Measurements from ENCODE around the gene HRK.

DNA sequence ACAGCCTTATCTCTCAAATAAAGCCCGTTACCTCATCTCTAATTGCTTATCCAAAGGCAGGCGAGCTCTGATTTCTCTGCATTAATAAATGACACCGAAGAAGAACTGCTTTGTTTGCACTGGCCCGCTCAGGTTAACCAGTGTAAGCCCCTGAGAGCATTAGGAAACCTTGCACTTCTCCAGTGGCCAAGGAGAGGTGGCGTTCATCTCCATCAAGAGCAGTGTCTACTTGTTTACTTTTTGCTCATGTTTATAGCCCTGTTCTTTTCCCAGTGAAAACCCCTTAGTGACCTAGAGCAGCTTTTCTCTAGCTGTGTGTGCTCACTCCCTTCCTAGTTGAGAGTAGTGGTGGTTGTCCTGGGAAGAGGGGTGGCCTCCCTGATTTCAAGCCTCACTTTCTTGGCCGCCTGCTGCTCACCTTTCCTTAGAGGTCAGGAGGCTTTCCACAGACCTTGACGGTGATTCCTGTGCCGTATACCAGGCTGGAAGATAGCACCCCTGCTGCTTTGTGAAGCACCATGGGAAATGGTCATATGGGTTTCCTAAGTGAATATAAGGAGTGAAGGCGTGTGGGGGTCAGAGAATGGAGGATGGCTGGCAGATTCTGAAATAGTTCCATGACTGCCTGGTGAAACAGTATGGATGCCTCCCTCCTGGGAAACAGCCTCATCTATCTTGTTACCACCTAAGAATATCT lies 46.2 kb upstream of the HRK start:
- TF ChIP-seq FOXM1 (IDR thresholded peaks at IDR 0.05; ENCODE audit: borderline replicate concordance) (no peak), NFRKB (IDR thresholded peaks at IDR 0.05) (no peak), LEF1 (IDR thresholded peaks at IDR 0.05; ENCODE audit: borderline replicate concordance) (no peak), TARDBP (IDR thresholded peaks at IDR 0.05) (no peak), BHLHE40 (IDR thresholded peaks at IDR 0.05; ENCODE audit: borderline replicate concordance) (no peak), ELF4 (IDR thresholded peaks at IDR 0.05) (no peak), SUZ12 (IDR thresholded peaks at IDR 0.05) (no peak)
